HG03097 (cell line): Measurements from ENCODE around the gene BMP6.

Experiments used
- ATAC-seq: cut with Tn5 transposase; IDR thresholded peaks from one replicate; pipeline ENCODE4 v1.9.1; 2021; ENCODE audit not compliant: unreplicated experiment, low FRiP score

BMP6 gene

GRCh38 chr6:7747016-7747415 is 21.1 kb downstream of the BMP6 start:
- no peak for ATAC-seq

GRCh38 chr6:7747433-7747832 is 21.5 kb downstream of the BMP6 start:
- ATAC-seq, result no peak

- ATAC-seq, result no peak
Measured at GRCh38 chr6:7747901-7748504, 22.1 kb downstream of the BMP6 start.

GRCh38 chr6:7749478-7749877 is 23.6 kb downstream of the BMP6 start:
- ATAC-seq, result no peak

- no peak for ATAC-seq
Measured at GRCh38 chr6:7750197-7750596, 24.3 kb downstream of the BMP6 start.

GRCh38 chr6:7758456-7758855 is 32.6 kb downstream of the BMP6 start:
- no peak for ATAC-seq

GRCh38 chr6:7759320-7759719 is 33.4 kb downstream of the BMP6 start:
- no peak for ATAC-seq

GRCh38 chr6:7761051-7761450 is 35.2 kb downstream of the BMP6 start:
- no peak for ATAC-seq

GRCh38 chr6:7762760-7763159 is 36.9 kb downstream of the BMP6 start:
- no peak for ATAC-seq

- no peak for ATAC-seq
Measured at GRCh38 chr6:7763881-7764280, 38.0 kb downstream of the BMP6 start.

GRCh38 chr6:7765575-7766325 is 39.9 kb downstream of the BMP6 start:
- no peak for ATAC-seq

GRCh38 chr6:7769702-7770101 is 43.8 kb downstream of the BMP6 start:
- ATAC-seq, result no peak

- ATAC-seq, result no peak
Measured at GRCh38 chr6:7770111-7770510, 44.2 kb downstream of the BMP6 start.

- ATAC-seq, result no peak
Measured at GRCh38 chr6:7770601-7771000, 44.7 kb downstream of the BMP6 start.

GRCh38 chr6:7773322-7773721 is 47.4 kb downstream of the BMP6 start:
- ATAC-seq, result no peak

GRCh38 chr6:7773914-7774313 is 48.0 kb downstream of the BMP6 start:
- ATAC-seq, result no peak

GRCh38 chr6:7776509-7776908 is 50.6 kb downstream of the BMP6 start:
- ATAC-seq, result no peak

- ATAC-seq, result no peak
Measured at GRCh38 chr6:7777074-7777473, 51.2 kb downstream of the BMP6 start.

GRCh38 chr6:7781240-7781639 is 55.3 kb downstream of the BMP6 start:
- ATAC-seq, result no peak

- ATAC-seq, result no peak
Measured at GRCh38 chr6:7784248-7784647, 58.3 kb downstream of the BMP6 start.

- ATAC-seq, result no peak
Measured at GRCh38 chr6:7784706-7785105, 58.8 kb downstream of the BMP6 start.

GRCh38 chr6:7785243-7786035 is 59.5 kb downstream of the BMP6 start:
- no peak for ATAC-seq
